ENCODE data around the gene PARVG.

- TF ChIP-seq CTCF (IDR thresholded peaks at IDR 0.05) = no peak
- TF ChIP-seq POLR2A (IDR thresholded peaks at IDR 0.05) = no peak
These were observed 66.0 kb downstream of the PARVG start for GRCh38 chr22:44246615-44247326.
